Left lung (tissue), 14 donors: ENCODE measurements around the gene SMC6. TPM values are rescaled to one million over a fixed set of nuclear protein-coding genes. Genes with fewer than 3 reads are reported as not detected.

Experiments
- ATAC-seq: fragments of 200-7000 bp; cut with Tn5 transposase; one replicate; pipeline ENCODE4 v1.9.1; 2020; ENCODE audit warnings: moderate library complexity
- DNase-seq, 4 donors: peaks; one replicate each; pipeline ENCODE4 v3.0.0-alpha.2; 2013 to 2020
- H3K27ac ChIP-seq, 2 donors: fragments of 200-600 bp; sonication (generic) in 1 of 2; one replicate each; pipeline versions ENCODE4 v1.5.0 to v1.8.0; 2020 to 2021
- H3K27me3 ChIP-seq, 2 donors: fragments of 200-600 bp; sonication (generic) in 1 of 2; one replicate each; pipeline versions ENCODE4 v1.5.0 to v1.8.0; 2020 to 2021
- H3K36me3 ChIP-seq, 2 donors: fragments of 200-600 bp; sonication (generic) in 1 of 2; one replicate each; pipeline versions ENCODE4 v1.5.0 to v1.8.0; 2020 to 2021
- H3K4me1 ChIP-seq, 2 donors: fragments of 200-600 bp; one replicate each; pipeline ENCODE4 v1.8.0; 2021
- H3K4me3 ChIP-seq, 2 donors: fragments of 200-600 bp; sonication (generic) in 1 of 2; one replicate each; pipeline versions ENCODE4 v1.5.0 to v1.8.0; 2020 to 2021; ENCODE audit warnings: mild to moderate bottlenecking in 1 of 2
- H3K9me3 ChIP-seq, 2 donors: fragments of 200-600 bp; sonication (generic) in 1 of 2; one replicate each; pipeline versions ENCODE4 v1.5.0 to v1.8.0; 2020 to 2021
- intact Hi-C, 2 donors: fragments of 100-400 bp; cut with DNase I; formaldehyde crosslinking; loops; one replicate each; pipeline versions ENCODE4 v1.11.2 to v1.14.2; 2022
- long read RNA-seq, 12 donors: library from polyadenylated mRNA in 2 of 12; unstranded in 2 of 12; transcript quantifications; one replicate each; pipeline ENCODE4 v2.0.0 and lab custom pipeline, GENCODE V29; 2019 to 2026
- polyA plus RNA-seq, 6 donors: library from polyadenylated mRNA; unstranded; fragments of 120-200 nt; gene quantifications; one replicate each; pipeline ENCODE4 v1.2.1, GENCODE V29; 2013; ENCODE audit not compliant: insufficient read length in 6 of 6
- total RNA-seq, 2 donors: library from RNA; stranded (reverse); fragmentation: NEBNext Ultra II Directional; extraction: Animal tissue kit (Norgen Biotek cat#: 25700); gene quantifications; one replicate each; pipeline ENCODE4 v1.2.1, GENCODE V29; 2021
- TF ChIP-seq, protein P1 (sequence below), 2 donors: fragments of 200-600 bp; sonication (generic) in 1 of 2; IDR thresholded peaks; one replicate each; pipeline versions ENCODE4 v1.5.0 to v1.8.0; 2021; ENCODE audit warnings: antibody characterized with exemption in 2 of 2
- donor health status: DM: no; HTN: yes; CAD: no.
- donor health status: DM: no; HTN: no; CAD: no.

SMC6 gene, protein sequence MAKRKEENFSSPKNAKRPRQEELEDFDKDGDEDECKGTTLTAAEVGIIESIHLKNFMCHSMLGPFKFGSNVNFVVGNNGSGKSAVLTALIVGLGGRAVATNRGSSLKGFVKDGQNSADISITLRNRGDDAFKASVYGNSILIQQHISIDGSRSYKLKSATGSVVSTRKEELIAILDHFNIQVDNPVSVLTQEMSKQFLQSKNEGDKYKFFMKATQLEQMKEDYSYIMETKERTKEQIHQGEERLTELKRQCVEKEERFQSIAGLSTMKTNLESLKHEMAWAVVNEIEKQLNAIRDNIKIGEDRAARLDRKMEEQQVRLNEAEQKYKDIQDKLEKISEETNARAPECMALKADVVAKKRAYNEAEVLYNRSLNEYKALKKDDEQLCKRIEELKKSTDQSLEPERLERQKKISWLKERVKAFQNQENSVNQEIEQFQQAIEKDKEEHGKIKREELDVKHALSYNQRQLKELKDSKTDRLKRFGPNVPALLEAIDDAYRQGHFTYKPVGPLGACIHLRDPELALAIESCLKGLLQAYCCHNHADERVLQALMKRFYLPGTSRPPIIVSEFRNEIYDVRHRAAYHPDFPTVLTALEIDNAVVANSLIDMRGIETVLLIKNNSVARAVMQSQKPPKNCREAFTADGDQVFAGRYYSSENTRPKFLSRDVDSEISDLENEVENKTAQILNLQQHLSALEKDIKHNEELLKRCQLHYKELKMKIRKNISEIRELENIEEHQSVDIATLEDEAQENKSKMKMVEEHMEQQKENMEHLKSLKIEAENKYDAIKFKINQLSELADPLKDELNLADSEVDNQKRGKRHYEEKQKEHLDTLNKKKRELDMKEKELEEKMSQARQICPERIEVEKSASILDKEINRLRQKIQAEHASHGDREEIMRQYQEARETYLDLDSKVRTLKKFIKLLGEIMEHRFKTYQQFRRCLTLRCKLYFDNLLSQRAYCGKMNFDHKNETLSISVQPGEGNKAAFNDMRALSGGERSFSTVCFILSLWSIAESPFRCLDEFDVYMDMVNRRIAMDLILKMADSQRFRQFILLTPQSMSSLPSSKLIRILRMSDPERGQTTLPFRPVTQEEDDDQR
- total RNA-seq (10 to 100 TPM; 18.5 to 19.9 TPM), polyA plus RNA-seq (10 to 100 TPM; 45.3 to 68.3 (median 54.5) TPM)
- long read RNA-seq, donor 1, full-length matches to known transcripts, result 3 of 3 reads
- long read RNA-seq, donor 1, partial matches to known transcripts, result 0 of 3 reads
- long read RNA-seq, donor 1, other reads (novel, unspliced or antisense), result 0 of 3 reads
- long read RNA-seq, donor 2, partial matches to known transcripts, result 13 of 16 reads
- long read RNA-seq, donor 2, other reads (novel, unspliced or antisense), result 0 of 16 reads
- long read RNA-seq, donor 3, full-length matches to known transcripts, result 2 of 2 reads
- long read RNA-seq, donor 3, partial matches to known transcripts, result 0 of 2 reads
- long read RNA-seq, donor 3, other reads (novel, unspliced or antisense), result 0 of 2 reads
- long read RNA-seq, donor 4, partial matches to known transcripts, result 6 of 7 reads
- long read RNA-seq, donor 4, other reads (novel, unspliced or antisense), result 1 of 7 reads
- long read RNA-seq, donor 5, full-length matches to known transcripts, result 1 of 1 reads
- long read RNA-seq, donor 5, partial matches to known transcripts, result 0 of 1 reads
- long read RNA-seq, donor 5, other reads (novel, unspliced or antisense), result 0 of 1 reads
- long read RNA-seq, donor 6, result 0 reads
- long read RNA-seq, donor 7, full-length matches to known transcripts, result 1 of 1 reads
- long read RNA-seq, donor 7, partial matches to known transcripts, result 0 of 1 reads
- long read RNA-seq, donor 7, other reads (novel, unspliced or antisense), result 0 of 1 reads
- long read RNA-seq, donor 8, full-length matches to known transcripts, result 1 of 1 reads
- long read RNA-seq, donor 8, partial matches to known transcripts, result 0 of 1 reads
- long read RNA-seq, donor 8, other reads (novel, unspliced or antisense), result 0 of 1 reads
- long read RNA-seq, donor 9, result 0 reads
- long read RNA-seq, donor 10, partial matches to known transcripts, result 4 of 7 reads
- long read RNA-seq, donor 10, other reads (novel, unspliced or antisense), result 3 of 7 reads
- long read RNA-seq, donor 11, partial matches to known transcripts, result 9 of 9 reads
- long read RNA-seq, donor 11, other reads (novel, unspliced or antisense), result 0 of 9 reads
- long read RNA-seq, donor 12, full-length matches to known transcripts, result 4 of 19 reads
- long read RNA-seq, donor 12, partial matches to known transcripts, result 15 of 19 reads
- long read RNA-seq, donor 12, other reads (novel, unspliced or antisense), result 0 of 19 reads

DNA sequence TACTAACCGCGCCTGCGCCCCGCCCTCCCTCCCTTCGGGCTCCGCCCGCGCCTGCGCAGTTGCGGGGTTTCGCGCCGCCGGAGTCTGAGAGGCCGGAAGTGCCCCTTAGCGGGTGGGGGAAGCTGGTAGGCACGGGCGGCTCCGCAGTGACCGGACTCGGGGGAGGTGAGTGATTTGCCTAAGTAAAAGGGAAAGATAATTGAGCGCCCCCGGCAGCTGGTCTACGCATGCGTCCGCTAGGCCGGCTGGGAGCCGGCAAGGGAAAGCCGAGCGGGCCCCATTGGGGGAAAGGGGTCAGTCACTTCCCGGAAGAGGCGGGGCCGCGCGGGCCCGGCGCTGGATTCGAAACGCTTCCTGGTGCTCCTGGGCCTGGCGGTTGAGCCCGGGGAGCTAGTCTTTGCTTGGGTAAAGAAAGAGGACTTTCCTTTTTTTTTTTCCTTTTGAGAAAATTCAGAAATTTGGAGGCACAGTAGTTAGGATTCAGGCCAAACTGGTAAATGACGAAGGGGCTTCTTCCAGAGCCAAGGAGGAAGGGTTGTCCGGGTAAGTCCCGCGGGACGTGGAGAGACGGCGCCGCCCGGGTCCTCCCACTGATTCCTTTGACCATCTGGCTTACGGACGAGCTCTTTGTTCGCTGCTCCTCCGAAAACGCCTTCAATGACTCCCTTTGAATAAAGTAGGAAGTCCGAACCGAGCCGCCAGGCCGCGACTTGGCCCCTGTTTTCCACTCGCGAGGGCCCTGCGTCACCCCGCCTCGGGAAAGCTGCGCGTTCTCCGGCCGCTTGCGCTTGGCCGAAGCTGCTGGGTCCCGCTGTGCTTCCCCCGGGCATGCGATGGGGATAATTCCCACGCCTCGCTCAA is at the start of gene SMC6, which contains the start of gene GEN1:
TSS of gene SMC6 (minus strand) at position 8 of the 861 bp plus-strand sequence. CDS start 7,864 bp downstream, outside the sequence.
TSS of gene GEN1 (plus strand) at position 336 of the 861 bp plus-strand sequence. CDS start 5,806 bp downstream, outside the sequence.
- intact Hi-C loops, result no loop called here
- peak; percentile 95 for ATAC-seq

GRCh38 chr2:17800693-17801458 is 47.3 kb upstream of the SMC6 start:
- DNase-seq, result no peak
- Histone ChIP-seq H3K27ac (no peak overlapping the region), H3K27me3 (no peaks in the 10 kb centered on the region), H3K36me3 (no peaks in the 10 kb centered on the region), H3K4me1 (no peaks in the 10 kb centered on the region), H3K9me3 (no peaks in the 10 kb centered on the region), H3K4me3 (no peak overlapping the region)
- no peak for ATAC-seq
- TF ChIP-seq, protein P1, sequence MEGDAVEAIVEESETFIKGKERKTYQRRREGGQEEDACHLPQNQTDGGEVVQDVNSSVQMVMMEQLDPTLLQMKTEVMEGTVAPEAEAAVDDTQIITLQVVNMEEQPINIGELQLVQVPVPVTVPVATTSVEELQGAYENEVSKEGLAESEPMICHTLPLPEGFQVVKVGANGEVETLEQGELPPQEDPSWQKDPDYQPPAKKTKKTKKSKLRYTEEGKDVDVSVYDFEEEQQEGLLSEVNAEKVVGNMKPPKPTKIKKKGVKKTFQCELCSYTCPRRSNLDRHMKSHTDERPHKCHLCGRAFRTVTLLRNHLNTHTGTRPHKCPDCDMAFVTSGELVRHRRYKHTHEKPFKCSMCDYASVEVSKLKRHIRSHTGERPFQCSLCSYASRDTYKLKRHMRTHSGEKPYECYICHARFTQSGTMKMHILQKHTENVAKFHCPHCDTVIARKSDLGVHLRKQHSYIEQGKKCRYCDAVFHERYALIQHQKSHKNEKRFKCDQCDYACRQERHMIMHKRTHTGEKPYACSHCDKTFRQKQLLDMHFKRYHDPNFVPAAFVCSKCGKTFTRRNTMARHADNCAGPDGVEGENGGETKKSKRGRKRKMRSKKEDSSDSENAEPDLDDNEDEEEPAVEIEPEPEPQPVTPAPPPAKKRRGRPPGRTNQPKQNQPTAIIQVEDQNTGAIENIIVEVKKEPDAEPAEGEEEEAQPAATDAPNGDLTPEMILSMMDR (IDR thresholded peaks at IDR 0.05), result no peak
- intact Hi-C loops, result no loop called here

More for the DNA sequence above, at the start of gene SMC6, which contains the start of gene GEN1:
- Histone ChIP-seq H3K4me3 (peak within 1 kb of the TSS; percentile 89 to 93), H3K27ac (peak within 1 kb of the TSS; percentile 97 to 99), H3K27me3 (no peaks in the 10 kb centered on the region), H3K4me1 (peaks cover 0 to 33% of the 10 kb centered on the region in 2 donors), H3K36me3 (no peaks in the 10 kb centered on the region), H3K9me3 (no peaks in the 10 kb centered on the region)
- TF ChIP-seq, protein P1 (IDR thresholded peaks at IDR 0.05), result no peak
- DNase-seq, result peak; percentile 89 to 98 (median 94)

DNA sequence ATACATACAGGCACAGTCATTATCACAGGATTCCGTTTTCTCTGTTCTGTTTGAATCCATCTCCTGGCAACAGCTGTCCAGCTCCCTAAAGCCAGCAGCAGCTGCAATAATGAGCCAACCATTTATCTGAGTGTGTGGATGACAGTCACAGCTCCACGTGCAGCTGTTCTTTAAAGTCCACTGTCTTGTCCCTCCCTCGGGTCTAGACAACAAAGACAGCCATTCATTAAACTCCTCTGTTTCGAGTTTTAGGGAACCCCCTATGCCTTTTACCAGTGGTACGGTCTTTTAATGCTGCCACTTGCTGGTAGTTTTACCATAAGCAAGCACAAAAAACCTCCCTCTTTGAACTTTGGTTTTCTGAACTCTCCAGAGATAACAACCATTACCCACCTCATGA is 46.6 kb upstream of the SMC6 start:
- no peaks in the 10 kb centered on the region for H3K9me3 ChIP-seq
- H3K36me3 ChIP-seq, result no peaks in the 10 kb centered on the region
- no peak overlapping the region for H3K27ac ChIP-seq
- H3K4me3 ChIP-seq, result no peak overlapping the region
- no peak for ATAC-seq
- peak in 1 of 4 donors; percentile 71 for DNase-seq
- intact Hi-C loops, result no loop called here
- H3K4me1 ChIP-seq, result no peaks in the 10 kb centered on the region
- no peaks in the 10 kb centered on the region for H3K27me3 ChIP-seq
- TF ChIP-seq, protein P1 (IDR thresholded peaks at IDR 0.05), result no peak
